Measurements from ENCODE around the gene MICAL2. TPM values are rescaled to one million over a fixed set of nuclear protein-coding genes. Genes with fewer than 3 reads are reported as not detected.

MICAL2 gene
- total RNA-seq, 1 donor from 2014 or later = 4.4 TPM

DNA sequence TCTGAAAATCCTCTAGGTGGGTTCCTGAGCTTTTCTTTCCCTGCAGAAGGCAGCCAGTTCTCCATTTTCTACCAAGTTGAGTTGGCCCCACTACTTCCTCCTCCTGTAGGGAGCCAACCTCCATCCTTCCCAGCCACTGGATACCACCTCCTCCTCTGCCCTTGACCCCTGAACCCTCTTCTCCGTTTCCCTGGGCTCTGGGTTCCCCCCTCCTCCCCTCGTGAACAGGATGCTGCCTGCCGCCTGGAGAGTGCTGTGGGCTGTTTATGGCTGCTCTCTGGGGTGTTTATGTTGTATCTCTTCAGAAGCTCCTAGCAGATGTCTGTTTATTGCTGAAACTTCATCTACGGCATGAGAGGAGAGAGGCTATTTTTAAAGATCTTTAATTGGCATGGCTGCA is 8.6 kb downstream of the MICAL2 start:
- Mint-ChIP-seq H3K27ac (ENCODE audit: unreplicated experiment) (peak overlapping the region; percentile 6), H3K27me3 (ENCODE audit: unreplicated experiment) (peaks cover 3% of the 10 kb centered on the region), H3K4me1 (ENCODE audit: low read depth, unreplicated experiment) (peaks cover 37% of the 10 kb centered on the region), H3K9me3 (ENCODE audit: unreplicated experiment) (peaks cover 4% of the 10 kb centered on the region), H3K4me3 (ENCODE audit: unreplicated experiment) (no peak overlapping the region), H3K36me3 (ENCODE audit: unreplicated experiment) (peaks cover 5% of the 10 kb centered on the region)
- no peak for DNase-seq
- no peak for TF ChIP-seq CTCF (IDR thresholded peaks at IDR 0.05; ENCODE audit: partially characterized antibody, unreplicated experiment)

- no peak overlapping the region for H3K27ac Mint-ChIP-seq (ENCODE audit: unreplicated experiment)
Observed at GRCh38 chr11:12119502-12119901, 9.1 kb downstream of the MICAL2 start.

DNA sequence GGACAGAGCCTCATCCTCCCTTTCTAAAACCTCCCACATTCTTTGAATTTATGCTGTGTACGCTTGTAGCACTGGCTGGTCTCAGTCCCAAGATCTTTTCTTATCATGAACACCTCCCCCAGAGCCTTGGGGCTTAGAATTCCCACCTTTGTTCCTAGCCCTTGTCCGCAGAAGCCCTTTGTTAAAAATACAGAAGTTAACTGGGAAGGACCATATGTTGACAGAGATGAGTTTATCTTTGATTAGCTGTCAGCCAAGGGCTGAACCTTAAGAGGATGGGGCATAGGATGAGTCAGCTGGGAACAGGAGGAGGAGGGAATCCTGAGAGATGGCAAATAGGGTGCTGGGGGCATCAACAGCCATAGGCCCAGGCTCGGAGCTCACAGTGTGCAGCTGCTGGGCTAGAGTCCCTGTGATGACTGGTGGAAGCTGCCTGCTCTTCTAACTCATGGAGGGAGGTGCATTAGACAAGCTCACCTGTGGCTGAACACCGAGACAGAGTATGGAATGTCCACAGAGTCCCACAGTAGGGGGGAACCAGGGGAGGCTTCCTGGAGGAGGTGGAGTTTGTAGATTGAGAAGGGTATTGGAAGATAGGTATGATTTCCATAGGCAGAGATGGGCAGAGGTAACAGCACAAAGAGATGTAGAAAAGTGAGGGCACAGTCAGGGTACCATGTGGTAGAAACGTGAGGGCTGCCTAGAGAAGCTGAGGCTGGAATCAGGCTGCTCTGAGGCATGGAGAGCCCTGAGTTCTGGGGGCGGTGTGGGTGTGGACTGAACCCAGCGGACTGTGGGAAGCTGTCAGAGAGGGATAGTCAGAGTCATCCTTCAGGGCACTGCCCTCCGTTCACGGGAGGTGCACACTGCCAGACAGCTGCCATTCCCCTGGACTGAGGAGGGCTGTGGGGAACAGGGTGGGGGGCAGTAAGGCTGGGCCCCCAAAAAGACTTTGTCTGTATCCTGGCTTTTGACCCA is 9.9 kb downstream of the MICAL2 start:
- no peak for DNase-seq
- peaks cover 5% of the 10 kb centered on the region for H3K27me3 Mint-ChIP-seq (ENCODE audit: unreplicated experiment)
- H3K27ac Mint-ChIP-seq (ENCODE audit: unreplicated experiment) = peak overlapping the region; percentile 59
- H3K4me1 Mint-ChIP-seq (ENCODE audit: low read depth, unreplicated experiment) = peaks cover 45% of the 10 kb centered on the region
- H3K4me3 Mint-ChIP-seq (ENCODE audit: unreplicated experiment) = peak overlapping the region; percentile 31
- TF ChIP-seq CTCF (IDR thresholded peaks at IDR 0.05; ENCODE audit: partially characterized antibody, unreplicated experiment) = no peak
- H3K9me3 Mint-ChIP-seq (ENCODE audit: unreplicated experiment) = peaks cover 4% of the 10 kb centered on the region
- peaks cover 9% of the 10 kb centered on the region for H3K36me3 Mint-ChIP-seq (ENCODE audit: unreplicated experiment)

More at GRCh38 chr11:12119502-12119901, 9.1 kb downstream of the MICAL2 start:
- peaks cover 5% of the 10 kb centered on the region for H3K36me3 Mint-ChIP-seq (ENCODE audit: unreplicated experiment)
- no peak overlapping the region for H3K4me3 Mint-ChIP-seq (ENCODE audit: unreplicated experiment)
- peaks cover 42% of the 10 kb centered on the region for H3K4me1 Mint-ChIP-seq (ENCODE audit: low read depth, unreplicated experiment)
- H3K27me3 Mint-ChIP-seq (ENCODE audit: unreplicated experiment) = peaks cover 3% of the 10 kb centered on the region
- TF ChIP-seq CTCF (IDR thresholded peaks at IDR 0.05; ENCODE audit: partially characterized antibody, unreplicated experiment) = no peak
- DNase-seq = no peak
- peaks cover 4% of the 10 kb centered on the region for H3K9me3 Mint-ChIP-seq (ENCODE audit: unreplicated experiment)

DNA sequence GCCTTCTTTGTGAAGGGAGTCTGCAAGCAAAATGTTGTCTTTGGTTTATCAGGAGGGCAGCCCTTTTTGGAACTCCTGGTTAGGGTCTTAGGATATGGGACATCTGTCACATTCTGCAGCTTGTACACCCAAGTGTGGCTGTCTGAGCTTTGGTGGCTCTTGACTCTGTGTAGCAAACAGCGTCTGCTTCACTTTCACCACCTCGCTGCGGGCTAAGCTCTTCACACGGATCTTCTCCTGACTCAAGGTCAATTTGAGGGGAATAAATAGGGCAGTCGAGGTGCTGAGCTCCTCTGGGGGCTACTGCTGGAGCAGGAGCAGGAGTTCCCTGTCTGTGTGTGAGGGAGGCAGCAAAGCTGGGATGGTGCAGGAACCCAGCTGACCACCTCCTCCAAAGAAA is 10.6 kb downstream of the MICAL2 start:
- no peak for DNase-seq
- no peak for TF ChIP-seq CTCF (IDR thresholded peaks at IDR 0.05; ENCODE audit: partially characterized antibody, unreplicated experiment)
- Mint-ChIP-seq H3K27me3 (ENCODE audit: unreplicated experiment) (peaks cover 5% of the 10 kb centered on the region), H3K4me3 (ENCODE audit: unreplicated experiment) (peak overlapping the region; percentile 23), H3K27ac (ENCODE audit: unreplicated experiment) (no peak overlapping the region), H3K36me3 (ENCODE audit: unreplicated experiment) (peaks cover 9% of the 10 kb centered on the region), H3K9me3 (ENCODE audit: unreplicated experiment) (peaks cover 4% of the 10 kb centered on the region), H3K4me1 (ENCODE audit: low read depth, unreplicated experiment) (peaks cover 45% of the 10 kb centered on the region)

DNA sequence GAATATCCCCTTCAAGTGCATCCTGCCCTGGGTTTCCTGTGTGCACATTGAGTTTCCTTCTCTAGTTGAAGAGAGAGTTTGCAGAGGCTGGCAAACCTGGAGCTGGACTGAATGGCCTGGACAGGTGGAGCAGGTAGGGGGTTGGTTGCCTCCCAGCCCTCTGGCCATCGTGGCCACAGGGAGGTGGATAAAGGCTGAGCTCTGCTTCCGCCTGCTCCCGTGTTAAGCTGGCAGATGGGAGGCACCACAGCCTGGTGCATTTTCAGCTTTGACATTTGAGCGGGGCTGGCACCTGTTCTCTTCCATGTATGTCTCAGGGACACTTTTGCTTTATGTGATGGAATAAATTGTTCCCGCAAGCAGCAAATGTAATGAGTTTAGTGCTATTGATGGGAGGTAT is 11.1 kb downstream of the MICAL2 start:
- Mint-ChIP-seq H3K36me3 (ENCODE audit: unreplicated experiment) (peaks cover 5% of the 10 kb centered on the region), H3K4me3 (ENCODE audit: unreplicated experiment) (no peak overlapping the region), H3K27ac (ENCODE audit: unreplicated experiment) (no peak overlapping the region), H3K9me3 (ENCODE audit: unreplicated experiment) (peaks cover 4% of the 10 kb centered on the region), H3K27me3 (ENCODE audit: unreplicated experiment) (peaks cover 5% of the 10 kb centered on the region), H3K4me1 (ENCODE audit: low read depth, unreplicated experiment) (peaks cover 45% of the 10 kb centered on the region)
- DNase-seq = peak; percentile 36
- TF ChIP-seq CTCF (IDR thresholded peaks at IDR 0.05; ENCODE audit: partially characterized antibody, unreplicated experiment) = no peak

All from glutamatergic neuron (in vitro differentiated cells).